Daoy (cell line): ENCODE data around the gene ABCD2. TPM values are rescaled to one million over a fixed set of nuclear protein-coding genes. Genes with fewer than 3 reads are reported as not detected.
A peak's percentile ranks its signal among the peaks of the same experiment; 100 is the strongest.
"Not testable (repeated sequence)": the region's sequence is repeated elsewhere in the genome, so short reads cannot be mapped to it uniquely, and the experiment has no call there.

Source experiments
- DNase-seq: peaks from one replicate; pipeline ENCODE4 v3.0.0-alpha.2; 2015; ENCODE audit warnings: low read depth
- total RNA-seq: library from RNA; depleted of rRNA; stranded (reverse); fragments of >200 nt; shearing (Covaris generic); gene quantifications from 2 replicates; pipeline ENCODE4 v1.2.3, GENCODE V29; 2014; rRNA removed

Gene ABCD2
- total RNA-seq, 1 experiment from 2014 or later, result 0.11 TPM

- DNase-seq, result peak; percentile 37
Measured at GRCh38 chr12:39538679-39539104, 80.9 kb downstream of the ABCD2 start.

DNA sequence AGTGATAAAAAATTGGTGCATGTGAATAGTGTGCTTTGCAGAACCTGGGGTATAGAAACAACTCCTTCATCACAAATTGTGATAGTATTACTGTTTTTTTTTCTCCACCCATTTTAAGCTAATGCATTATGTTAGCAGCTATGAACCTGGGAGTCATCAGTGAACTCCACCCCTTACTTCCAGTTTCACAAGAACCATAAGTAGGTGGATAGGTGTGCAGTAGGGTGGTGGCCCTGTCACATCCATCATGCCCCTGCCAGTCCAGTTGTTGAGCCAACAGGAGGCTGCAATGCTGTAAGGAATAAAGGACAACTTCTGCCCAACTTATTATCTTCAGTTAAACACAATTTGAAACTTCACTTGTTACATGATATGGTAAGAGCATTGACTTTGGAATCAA lies 85.7 kb downstream of the ABCD2 start:
- no peak for DNase-seq

DNA sequence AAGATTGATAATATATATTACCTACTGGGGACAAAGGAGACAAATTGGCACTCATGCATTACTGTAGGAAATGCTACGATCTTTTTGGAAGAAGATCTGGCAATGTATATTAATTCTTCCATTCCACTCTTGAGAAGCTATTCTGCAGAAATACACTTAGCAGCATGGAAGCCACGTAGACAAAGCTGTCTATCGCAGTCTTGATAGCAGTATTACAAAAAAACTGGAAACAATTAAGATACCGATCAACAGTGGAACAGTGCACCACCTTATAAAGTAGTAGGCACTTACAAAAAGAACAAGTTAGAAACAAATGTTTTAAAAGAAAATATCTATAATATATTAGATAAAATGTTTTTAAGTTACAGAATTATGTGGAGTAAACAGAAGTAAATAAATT lies 87.2 kb downstream of the ABCD2 start:
- no peak for DNase-seq

- no peak for DNase-seq
Measured at GRCh38 chr12:39526974-39527373, 92.6 kb downstream of the ABCD2 start.

DNA sequence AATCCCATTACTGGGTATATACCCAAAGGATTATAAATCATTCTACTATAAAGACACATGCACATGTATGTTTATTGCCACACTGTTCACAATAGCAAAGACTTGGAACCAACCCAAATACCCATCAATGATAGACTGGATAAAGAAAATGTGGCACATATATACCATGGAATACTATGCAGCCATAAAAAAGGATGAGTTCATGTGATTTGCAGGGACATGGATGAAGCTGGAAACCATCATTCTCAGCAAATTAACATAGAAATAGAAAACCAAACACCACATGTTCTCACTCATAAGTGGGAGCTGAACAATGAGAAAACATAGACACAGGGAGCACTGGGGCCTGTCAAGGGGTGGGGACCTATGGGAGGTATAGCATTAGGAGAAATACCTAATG lies 97.4 kb downstream of the ABCD2 start:
- DNase-seq, result not testable (repeated sequence)

- no peak for DNase-seq
Measured at GRCh38 chr12:39510001-39510400, 109.6 kb downstream of the ABCD2 start.

GRCh38 chr12:39505554-39505953 lies 114.0 kb downstream of the ABCD2 start:
- DNase-seq, result no peak

GRCh38 chr12:39505023-39505422 lies 114.6 kb downstream of the ABCD2 start:
- peak; percentile 44 for DNase-seq

DNA sequence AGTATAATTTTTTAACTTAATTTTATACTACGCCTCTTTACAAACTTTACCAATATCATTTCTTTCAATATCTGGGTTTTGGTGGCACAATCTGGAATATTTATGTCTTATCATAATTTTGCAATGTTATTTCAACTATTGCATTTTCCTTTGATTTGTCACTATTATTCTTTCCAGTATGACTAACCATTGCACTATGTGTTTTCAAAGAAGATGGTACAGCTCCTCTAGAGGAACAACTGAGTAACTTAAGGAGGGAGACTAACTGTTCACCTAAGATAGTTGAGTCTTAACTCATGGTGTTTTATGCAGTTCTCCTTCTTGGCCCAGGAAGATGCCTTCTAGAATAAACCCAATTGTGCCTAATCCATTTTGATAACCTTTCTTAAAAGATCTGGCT lies 116.2 kb downstream of the ABCD2 start:
- peak; percentile 21 for DNase-seq

DNA sequence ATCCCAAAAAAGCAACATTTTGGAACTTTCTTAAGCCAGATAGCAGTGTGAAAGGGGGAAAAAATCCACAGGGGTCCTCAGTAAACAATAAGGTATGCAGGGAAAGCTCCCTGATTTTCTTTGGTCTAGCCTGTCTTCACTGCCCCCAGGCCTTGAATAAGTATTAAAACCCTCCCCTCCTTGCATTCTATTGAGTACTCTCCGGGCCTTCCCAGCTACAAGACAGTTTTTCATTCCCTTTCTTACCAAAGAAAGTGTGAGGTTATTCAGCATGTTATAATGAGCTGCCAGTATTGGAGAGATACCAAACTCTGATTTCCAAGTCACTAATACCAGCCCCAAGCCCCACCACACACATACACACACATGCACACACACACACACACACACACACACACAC lies 116.9 kb downstream of the ABCD2 start:
- no peak for DNase-seq

Other genes with a start within 250 kb of the ABCD2 start
- 17.2 and 23.8 TPM in 2 replicates for gene KIF21A, start 176.7 kb downstream of the ABCD2 start, total RNA-seq